T47D (cell line): ENCODE data around the gene ANAPC5.
A peak's percentile ranks its signal among the peaks of the same experiment; 100 is the strongest.

Source experiments
- DNase-seq, 2 experiments: peaks; one replicate each; pipeline versions ENCODE4 v3.0.0 to v3.0.0-alpha.2; 2011 to 2012; ENCODE audit warnings: low read depth in 1 of 2, low spot score in 1 of 2
- JUND ChIP-seq: IDR thresholded peaks from 2 replicates; pipeline ENCODE4 v1.6.1; 2012; ENCODE audit warnings: low read depth
- in situ Hi-C: cut with HindIII; loops from 2 replicates; pipeline ENCODE4 v1.10.0; 2016; ENCODE audit warnings: low sequenced_read_pairs, low pct_unique_long_range_greater_than_20kb

The ANAPC5 gene

GRCh38 chr12:121296618-121297434 lies 55.4 kb downstream of the ANAPC5 start, which contains the start of gene CAMKK2:
Gene CAMKK2, minus strand, starts transcription at chr12:121296709. Its CDS starts 22,183 bp downstream, at chr12:121274526.
- no peak for TF ChIP-seq JUND
- in situ Hi-C loops = no loop called here
- DNase-seq = peak; percentile 90 to 94

GRCh38 chr12:121295746-121296617 lies 56.2 kb downstream of the ANAPC5 start:
- in situ Hi-C loops = no loop called here
- peak; percentile 33 to 42 for DNase-seq
- no peak for TF ChIP-seq JUND

- DNase-seq = peak in 1 of 2 experiments; percentile 13
- in situ Hi-C loops = no loop called here
- no peak for TF ChIP-seq JUND
Observed at GRCh38 chr12:121295116-121295745, 57.0 kb downstream of the ANAPC5 start.

GRCh38 chr12:121294151-121294889 lies 57.9 kb downstream of the ANAPC5 start:
- no peak for DNase-seq
- TF ChIP-seq JUND = no peak
- in situ Hi-C loops = no loop called here

- no peak for TF ChIP-seq JUND
- no peak for DNase-seq
- in situ Hi-C loops = no loop called here
Observed at GRCh38 chr12:121293603-121294002, 58.6 kb downstream of the ANAPC5 start.

- DNase-seq = no peak
- TF ChIP-seq JUND = no peak
- in situ Hi-C loops = no loop called here
Observed at GRCh38 chr12:121290410-121290809, 61.8 kb downstream of the ANAPC5 start.

GRCh38 chr12:121289962-121290361 lies 62.2 kb downstream of the ANAPC5 start:
- DNase-seq = no peak
- in situ Hi-C loops = no loop called here
- no peak for TF ChIP-seq JUND

GRCh38 chr12:121288986-121289385 lies 63.2 kb downstream of the ANAPC5 start:
- in situ Hi-C loops = no loop called here
- no peak for TF ChIP-seq JUND
- DNase-seq = no peak

- DNase-seq = no peak
- no peak for TF ChIP-seq JUND
- in situ Hi-C loops = no loop called here
Observed at GRCh38 chr12:121288158-121288845, 63.9 kb downstream of the ANAPC5 start.

- TF ChIP-seq JUND = no peak
- in situ Hi-C loops = no loop called here
- DNase-seq = no peak
Observed at GRCh38 chr12:121287267-121287954, 64.8 kb downstream of the ANAPC5 start.

- no peak for TF ChIP-seq JUND
- in situ Hi-C loops = no loop called here
- DNase-seq = no peak
Observed at GRCh38 chr12:121285856-121286255, 66.4 kb downstream of the ANAPC5 start.
